ENCODE data around the gene TRAK2.

The TRAK2 gene

DNA sequence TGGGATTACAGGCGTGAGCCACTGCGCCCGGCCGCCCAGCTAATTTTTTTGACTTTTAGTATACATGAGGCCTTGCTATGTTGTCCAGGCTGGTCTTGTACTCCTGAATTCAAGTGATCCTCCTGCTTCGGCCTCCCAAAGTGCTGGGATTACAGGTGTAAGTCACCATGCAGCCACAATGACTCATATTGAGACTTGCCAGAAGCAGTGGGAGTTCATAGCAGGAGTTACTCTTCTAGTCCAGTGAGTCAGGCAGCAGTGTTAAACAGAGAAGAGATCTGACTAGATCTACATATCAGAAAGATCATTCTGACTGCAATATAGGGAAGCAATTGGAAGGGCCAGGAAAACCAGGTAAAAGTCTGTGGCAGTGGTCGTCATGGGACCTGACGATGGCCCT, 92.6 kb downstream of the TRAK2 start:
- TF ChIP-seq, protein P1, sequence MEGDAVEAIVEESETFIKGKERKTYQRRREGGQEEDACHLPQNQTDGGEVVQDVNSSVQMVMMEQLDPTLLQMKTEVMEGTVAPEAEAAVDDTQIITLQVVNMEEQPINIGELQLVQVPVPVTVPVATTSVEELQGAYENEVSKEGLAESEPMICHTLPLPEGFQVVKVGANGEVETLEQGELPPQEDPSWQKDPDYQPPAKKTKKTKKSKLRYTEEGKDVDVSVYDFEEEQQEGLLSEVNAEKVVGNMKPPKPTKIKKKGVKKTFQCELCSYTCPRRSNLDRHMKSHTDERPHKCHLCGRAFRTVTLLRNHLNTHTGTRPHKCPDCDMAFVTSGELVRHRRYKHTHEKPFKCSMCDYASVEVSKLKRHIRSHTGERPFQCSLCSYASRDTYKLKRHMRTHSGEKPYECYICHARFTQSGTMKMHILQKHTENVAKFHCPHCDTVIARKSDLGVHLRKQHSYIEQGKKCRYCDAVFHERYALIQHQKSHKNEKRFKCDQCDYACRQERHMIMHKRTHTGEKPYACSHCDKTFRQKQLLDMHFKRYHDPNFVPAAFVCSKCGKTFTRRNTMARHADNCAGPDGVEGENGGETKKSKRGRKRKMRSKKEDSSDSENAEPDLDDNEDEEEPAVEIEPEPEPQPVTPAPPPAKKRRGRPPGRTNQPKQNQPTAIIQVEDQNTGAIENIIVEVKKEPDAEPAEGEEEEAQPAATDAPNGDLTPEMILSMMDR (IDR thresholded peaks at IDR 0.05), result no peak
- no peak overlapping the region for H3K27ac ChIP-seq

DNA sequence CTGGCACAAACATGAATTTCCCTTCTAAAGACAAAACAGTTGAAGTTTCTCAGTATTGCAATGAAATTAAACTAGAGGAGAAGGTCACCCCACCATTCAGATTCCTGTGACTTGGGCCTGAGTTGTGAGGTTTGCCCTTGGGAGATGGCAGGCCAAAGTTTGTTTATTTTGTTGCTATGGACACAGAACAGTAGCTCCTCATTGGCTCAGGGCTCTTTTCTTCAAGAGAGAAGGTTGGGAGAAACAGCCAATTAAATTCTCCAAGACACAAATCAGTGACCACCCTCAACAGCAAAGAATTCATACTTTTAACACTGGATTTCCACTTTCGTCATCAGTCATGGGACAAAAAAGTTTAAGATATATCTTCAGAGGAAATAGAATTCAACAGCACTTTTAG, 94.0 kb downstream of the TRAK2 start, which contains the start of gene FLACC1:
Gene FLACC1, minus strand, starts transcription at position 125 of the 400 bp plus-strand sequence. CDS start 5,941 bp downstream, outside the sequence.
- TF ChIP-seq, protein P1 (IDR thresholded peaks at IDR 0.05), result no peak
- no peak for TF ChIP-seq ZFX (IDR thresholded peaks at IDR 0.05; ENCODE audit: borderline replicate concordance)
- H3K27ac ChIP-seq, result no peak within 1 kb of the TSS

DNA sequence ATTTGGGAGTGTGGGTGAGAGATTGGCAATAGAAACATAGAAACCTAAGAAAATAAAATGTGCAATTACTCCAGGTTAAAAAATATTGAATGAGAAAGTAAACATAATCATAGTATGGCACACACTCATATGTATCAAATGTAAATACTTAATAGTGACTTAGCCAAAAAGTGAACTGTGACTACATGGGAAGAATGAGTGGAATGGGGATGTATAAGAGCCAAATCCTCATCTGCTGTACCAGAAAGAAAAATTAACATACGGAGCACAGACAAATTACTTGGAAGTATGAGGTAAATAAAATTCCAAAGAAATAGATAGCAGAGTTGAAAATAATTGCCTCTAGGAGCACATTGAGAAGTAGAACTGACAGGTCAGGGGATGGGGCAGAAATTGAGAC, 98.1 kb downstream of the TRAK2 start:
- H3K27ac ChIP-seq, result no peak overlapping the region
- TF ChIP-seq, protein P1 (IDR thresholded peaks at IDR 0.05), result no peak
- TF ChIP-seq ZFX (IDR thresholded peaks at IDR 0.05; ENCODE audit: borderline replicate concordance), result no peak

DNA sequence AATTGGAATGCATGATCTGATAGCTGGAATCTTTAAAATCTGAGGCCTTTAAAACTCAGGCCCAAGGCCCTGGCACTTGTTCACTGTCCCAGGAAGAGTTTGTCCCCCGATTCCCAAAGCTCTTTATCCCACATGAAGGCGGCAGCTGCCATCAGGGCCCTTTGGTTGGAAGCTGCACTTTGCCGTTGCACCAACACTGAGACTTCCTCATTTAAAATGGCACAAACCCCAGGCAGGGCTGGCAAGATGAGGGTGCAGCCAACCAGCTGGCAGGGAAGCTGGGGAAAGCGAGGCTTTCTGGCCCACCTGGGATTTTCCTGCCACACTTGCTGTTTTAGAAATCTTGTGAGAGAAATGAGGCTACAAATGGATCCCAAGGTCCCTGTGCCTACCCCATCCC, 100.4 kb downstream of the TRAK2 start:
- H3K27ac ChIP-seq, result no peak overlapping the region
- no peak for TF ChIP-seq ZFX (IDR thresholded peaks at IDR 0.05; ENCODE audit: borderline replicate concordance)
- TF ChIP-seq, protein P1 (IDR thresholded peaks at IDR 0.05), result no peak

DNA sequence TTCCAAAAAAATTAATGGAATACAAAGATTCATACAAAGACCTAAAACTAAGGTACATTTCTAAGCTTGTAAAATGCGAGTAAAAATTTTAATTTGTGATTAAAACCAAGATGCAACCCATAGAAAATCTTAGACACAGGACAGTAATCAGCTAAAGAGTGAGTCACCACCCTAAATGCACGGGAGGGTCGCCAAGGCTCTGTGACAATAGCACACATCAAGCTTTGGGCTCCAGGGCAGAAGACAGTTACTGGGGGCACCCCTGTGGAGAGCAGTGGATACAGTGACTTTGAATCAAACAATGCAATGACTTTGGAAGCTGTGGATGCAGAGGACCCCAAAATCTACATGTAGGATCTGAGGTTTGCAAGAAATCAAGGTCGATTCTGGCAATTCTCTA, 101.7 kb downstream of the TRAK2 start:
- no peak overlapping the region for H3K27ac ChIP-seq

DNA sequence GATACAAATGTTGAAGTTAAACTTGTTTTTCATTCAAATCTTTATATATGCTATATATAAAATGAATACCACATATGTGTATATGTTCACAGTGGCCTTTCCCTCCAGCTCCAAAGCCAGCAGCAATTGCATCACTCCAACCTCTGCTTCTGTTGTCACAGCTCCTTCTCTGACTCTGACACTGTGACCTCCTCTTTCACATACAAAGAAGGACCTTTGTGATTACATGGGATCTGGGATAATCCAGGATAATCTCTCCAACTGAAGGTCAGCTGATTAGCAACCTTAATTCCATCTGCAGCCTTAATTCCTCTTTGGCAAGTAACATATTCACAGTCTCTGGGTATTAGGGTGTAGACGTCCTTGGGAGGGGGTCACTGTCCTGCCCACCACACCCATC, 102.5 kb downstream of the TRAK2 start:
- TF ChIP-seq ZFX (IDR thresholded peaks at IDR 0.05; ENCODE audit: borderline replicate concordance), result no peak
- TF ChIP-seq, protein P1 (IDR thresholded peaks at IDR 0.05), result no peak
- H3K27ac ChIP-seq, result no peak overlapping the region

More for the DNA sequence above, 101.7 kb downstream of the TRAK2 start:
- no peak for TF ChIP-seq ZFX (IDR thresholded peaks at IDR 0.05; ENCODE audit: borderline replicate concordance)
- TF ChIP-seq, protein P1 (IDR thresholded peaks at IDR 0.05), result no peak

DNA sequence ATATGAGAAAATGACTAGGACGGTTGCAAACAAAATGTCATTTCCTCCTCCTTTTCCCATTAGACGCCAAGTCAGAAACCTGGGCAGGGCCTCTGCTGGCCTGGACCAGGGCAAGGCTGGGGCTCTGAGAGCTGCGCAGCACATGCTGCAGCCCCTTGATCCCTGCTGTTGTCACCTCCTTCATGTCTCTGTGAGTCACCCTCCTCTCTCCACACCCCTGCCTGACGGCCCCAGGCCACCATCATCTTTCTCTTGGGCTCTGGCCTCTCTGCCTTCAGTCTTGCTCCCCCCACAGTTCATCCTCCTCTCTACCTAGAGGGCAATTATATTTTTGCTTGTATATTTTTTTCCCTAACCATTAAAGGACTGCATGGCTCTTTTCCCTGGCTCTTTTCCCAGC, 104.1 kb downstream of the TRAK2 start:
- TF ChIP-seq, protein P1 (IDR thresholded peaks at IDR 0.05), result no peak
- TF ChIP-seq ZFX (IDR thresholded peaks at IDR 0.05; ENCODE audit: borderline replicate concordance), result no peak
- no peak overlapping the region for H3K27ac ChIP-seq

All from 22Rv1 (cell line).